PC-3 (cell line): ENCODE results near the gene GSTM4. TPM values are rescaled to one million over a fixed set of nuclear protein-coding genes. Genes with fewer than 3 reads are reported as not detected.

Experiments
- ATAC-seq: fragments of 200-7000 bp; cut with Tn5 transposase; 2 replicates; pipeline ENCODE4 v1.9.1; 2020; ENCODE audit warnings: mild to moderate bottlenecking, moderate library complexity
- BruUV-seq: library from RNA; stranded (reverse); fragments of 400-500 nt; replicated peaks from 2 replicates; lab custom pipeline; 2021; lab: Mats Ljungman, UMichigan
- CTCF ChIA-PET: fragments of 300-600 bp; sonication (Branson Sonifier 250); formaldehyde crosslinking; loops from one replicate; lab custom pipeline; 2022; ENCODE audit warnings: antibody characterized with exemption; lab: Charles Lee
- POLR2A ChIA-PET: fragments of 300-600 bp; sonication (Branson Sonifier 250); formaldehyde crosslinking; loops from one replicate; lab custom pipeline; 2022; ENCODE audit warnings: antibody characterized with exemption; ENCODE audit not compliant: unreplicated experiment; lab: Charles Lee
- DNase-seq: peaks from one replicate; pipeline ENCODE4 v3.0.0-alpha.2; 2015
- H2AFZ ChIP-seq: fragments of 300-600 bp; sonication (generic); 2 replicates; pipeline ENCODE4 v1.6.0; 2016; ENCODE audit warnings: antibody characterized with exemption, low read length
- H3F3A ChIP-seq: fragments of 300-600 bp; sonication (generic); one replicate; pipeline ENCODE4 v1.6.0; 2017; ENCODE audit warnings: antibody characterized with exemption, low read length, control low read depth, mild to moderate bottlenecking; ENCODE audit not compliant: unreplicated experiment
- H3K27ac ChIP-seq: fragments of 300-600 bp; sonication (generic); 2 replicates; pipeline ENCODE4 v1.5.1; 2016; ENCODE audit warnings: mild to moderate bottlenecking, low read length
- H3K27me3 ChIP-seq: fragments of 300-600 bp; sonication (generic); 2 replicates; pipeline ENCODE4 v1.6.1; 2016; ENCODE audit warnings: low read length, mixed read lengths
- H3K36me3 ChIP-seq: fragments of 300-600 bp; sonication (generic); 2 replicates; pipeline ENCODE4 v1.6.1; 2016; ENCODE audit warnings: low read depth, mixed run types, low read length, mixed read lengths
- H3K4me1 ChIP-seq: fragments of 300-600 bp; sonication (generic); 2 replicates; pipeline ENCODE4 v1.5.1; 2016; ENCODE audit warnings: low read length; ENCODE audit not compliant: insufficient read depth
- H3K4me2 ChIP-seq: fragments of 300-600 bp; sonication (generic); 2 replicates; pipeline ENCODE4 v1.6.0; 2016; ENCODE audit warnings: low read length
- H3K4me3 ChIP-seq: fragments of 300-600 bp; sonication (generic); 2 replicates; pipeline ENCODE4 v1.5.1; 2016; ENCODE audit warnings: mild to moderate bottlenecking, low read length, mixed read lengths
- H3K79me2 ChIP-seq: fragments of 300-600 bp; sonication (generic); 2 replicates; pipeline ENCODE4 v1.6.1; 2017; ENCODE audit warnings: low read length, mixed read lengths
- H3K9ac ChIP-seq: fragments of 300-600 bp; sonication (generic); 2 replicates; pipeline ENCODE4 v1.6.0; 2016; ENCODE audit warnings: mild to moderate bottlenecking, low read length
- H3K9me2 ChIP-seq: fragments of 300-600 bp; sonication (generic); replicated peaks from 2 replicates; pipeline ENCODE4 v1.6.1; 2016; ENCODE audit warnings: mixed run types, low read length, mixed read lengths
- H3K9me3 ChIP-seq: fragments of 300-600 bp; sonication (generic); 2 replicates; pipeline ENCODE4 v1.6.1; 2016; ENCODE audit warnings: low read length, mixed read lengths
- H4K20me1 ChIP-seq: fragments of 300-600 bp; sonication (generic); 2 replicates; pipeline ENCODE4 v1.6.1; 2016; ENCODE audit warnings: low read length, mixed read lengths
- CTCF ChIP-seq: fragments of 300-600 bp; sonication (generic); conservative IDR thresholded peaks from 2 replicates; pipeline ENCODE4 v1.5.1; 2017; ENCODE audit warnings: antibody characterized with exemption, low read depth, mild to moderate bottlenecking, low read length
- EZH2 ChIP-seq: fragments of 300-600 bp; sonication (generic); IDR thresholded peaks from one replicate; pipeline ENCODE4 v1.6.1; 2017; ENCODE audit warnings: antibody characterized with exemption, mild to moderate bottlenecking, low read length; ENCODE audit not compliant: unreplicated experiment
- EZH2phosphoT487 ChIP-seq: fragments of 300-600 bp; sonication (generic); IDR thresholded peaks from 2 replicates; pipeline ENCODE4 v1.6.1; 2018; ENCODE audit warnings: mild to moderate bottlenecking, antibody characterized with exemption, low read length, borderline replicate concordance
- intact Hi-C: fragments of 100-400 bp; cut with micrococcal nuclease; formaldehyde crosslinking; loops from 2 replicates; pipeline ENCODE4 v1.9.0; 2023
- total RNA-seq: library from RNA; depleted of rRNA; stranded (reverse); fragments of >200 nt; gene quantifications from 2 replicates; pipeline ENCODE4 v1.2.3, GENCODE V29; 2014

GSTM4 gene
- total RNA-seq, 1 experiment from 2014 or later = 25.9 TPM

- no TSS peak for BruUV-seq
- no peaks in the 10 kb centered on the region for H3F3A ChIP-seq
- ChIA-PET CTCF (no interaction called here), POLR2A (no interaction called here)
- H3K4me2 ChIP-seq = no peak overlapping the region
- no peak for DNase-seq
- peaks cover 9% of the 10 kb centered on the region for H4K20me1 ChIP-seq
- no peak overlapping the region for H3K27ac ChIP-seq
- no peak for TF ChIP-seq EZH2phosphoT487
- no peak for TF ChIP-seq EZH2
- no peak for TF ChIP-seq CTCF
- no peak overlapping the region for H3K4me3 ChIP-seq
- intact Hi-C loops = no loop called here
- no peaks in the 10 kb centered on the region for H3K27me3 ChIP-seq
- no peak overlapping the region for H2AFZ ChIP-seq
- H3K79me2 ChIP-seq = peaks cover 39% of the 10 kb centered on the region
- H3K36me3 ChIP-seq = peaks cover 23% of the 10 kb centered on the region
- ATAC-seq = no peak
- H3K9me3 ChIP-seq = no peaks in the 10 kb centered on the region
- H3K9me2 ChIP-seq = no peaks in the 10 kb centered on the region
- H3K4me1 ChIP-seq = peaks cover 9% of the 10 kb centered on the region
- no peak overlapping the region for H3K9ac ChIP-seq
Measured at GRCh38 chr1:109625601-109626560, 30.0 kb upstream of the GSTM4 start.

GRCh38 chr1:109626682-109627408 lies 29.1 kb upstream of the GSTM4 start:
- DNase-seq = no peak
- H3K4me3 ChIP-seq = no peak overlapping the region
- ChIA-PET POLR2A (no interaction called here), CTCF (no interaction called here)
- H2AFZ ChIP-seq = no peak overlapping the region
- H3K27ac ChIP-seq = no peak overlapping the region
- no peaks in the 10 kb centered on the region for H3K9me2 ChIP-seq
- TF ChIP-seq CTCF = no peak
- TF ChIP-seq EZH2 = no peak
- TF ChIP-seq EZH2phosphoT487 = no peak
- no peak overlapping the region for H3K9ac ChIP-seq
- no TSS peak for BruUV-seq
- H3F3A ChIP-seq = no peaks in the 10 kb centered on the region
- H3K9me3 ChIP-seq = no peaks in the 10 kb centered on the region
- peaks cover 5% of the 10 kb centered on the region for H4K20me1 ChIP-seq
- H3K79me2 ChIP-seq = peaks cover 30% of the 10 kb centered on the region
- no peak overlapping the region for H3K4me2 ChIP-seq
- H3K36me3 ChIP-seq = peaks cover 32% of the 10 kb centered on the region
- H3K27me3 ChIP-seq = no peaks in the 10 kb centered on the region
- intact Hi-C loops = no loop called here
- H3K4me1 ChIP-seq = peaks cover 4% of the 10 kb centered on the region
- ATAC-seq = no peak
